Smooth muscle cell (in vitro differentiated cells): Measurements from ENCODE around the gene RND1. TPM values are rescaled to one million over a fixed set of nuclear protein-coding genes. Genes with fewer than 3 reads are reported as not detected.

ENCODE experiments used
- DNase-seq: peaks from one replicate; lab custom pipeline; 2025; ENCODE audit not compliant: unreplicated experiment; lab: John Stamatoyannopoulos, UW
- H2AFZ ChIP-seq: fragments of 200-600 bp; sonication (generic); 2 replicates; pipeline ENCODE4 v1.6.0; 2016; ENCODE audit warnings: antibody characterized with exemption, low read depth, mild to moderate bottlenecking
- H3F3A ChIP-seq: fragments of 200-600 bp; sonication (generic); 2 replicates; pipeline ENCODE4 v1.6.0; 2017; ENCODE audit warnings: antibody characterized with exemption, low read depth
- H3K27ac ChIP-seq: fragments of 200-600 bp; sonication (generic); 2 replicates; pipeline ENCODE4 v1.5.1; 2016; ENCODE audit warnings: low read depth, mild to moderate bottlenecking
- H3K27me3 ChIP-seq: fragments of 200-600 bp; sonication (generic); 2 replicates; pipeline ENCODE4 v1.6.1; 2016; ENCODE audit warnings: low read depth, mild to moderate bottlenecking
- H3K36me3 ChIP-seq: fragments of 200-600 bp; sonication (generic); 2 replicates; pipeline ENCODE4 v1.5.1; 2016; ENCODE audit warnings: low read depth
- H3K4me1 ChIP-seq: fragments of 200-600 bp; sonication (generic); 2 replicates; pipeline ENCODE4 v1.5.1; 2016; ENCODE audit warnings: low read depth
- H3K4me2 ChIP-seq: fragments of 200-600 bp; sonication (generic); 2 replicates; pipeline ENCODE4 v1.6.0; 2016; ENCODE audit warnings: mild to moderate bottlenecking
- H3K4me3 ChIP-seq: fragments of 200-600 bp; sonication (generic); 2 replicates; pipeline ENCODE4 v1.5.1; 2016; ENCODE audit warnings: mild to moderate bottlenecking
- H3K79me2 ChIP-seq: fragments of 200-600 bp; sonication (generic); 2 replicates; pipeline ENCODE4 v1.6.0; 2016; ENCODE audit warnings: low read depth, mild to moderate bottlenecking
- H3K9ac ChIP-seq: fragments of 200-600 bp; sonication (generic); 2 replicates; pipeline ENCODE4 v1.6.0; 2016; ENCODE audit warnings: low read depth
- H3K9me3 ChIP-seq: fragments of 200-600 bp; sonication (generic); replicated peaks from 2 replicates; pipeline ENCODE4 v1.5.1; 2016; ENCODE audit warnings: low read depth
- H4K20me1 ChIP-seq: fragments of 200-600 bp; sonication (generic); 2 replicates; pipeline ENCODE4 v1.6.0; 2016; ENCODE audit warnings: low read depth
- CTCF ChIP-seq: fragments of 200-600 bp; sonication (generic); IDR thresholded peaks from 2 replicates; pipeline ENCODE4 v1.5.1; 2017; ENCODE audit warnings: borderline replicate concordance, mild to moderate bottlenecking, antibody characterized with exemption; ENCODE audit not compliant: insufficient read depth, poor library complexity, severe bottlenecking
- WGBS: methylation state at CpG from one replicate; pipeline ENCODE4 v1.1.7; 2016; ENCODE audit warnings: low lambda C conversion rate; 5-methylcytosine and 5-hydroxymethylcytosine counted together
- polyA plus RNA-seq: library from polyadenylated mRNA; unstranded; fragments of >200 nt; fragmentation: Nextera tagmentation; extraction: Ambion mirVana; gene quantifications from 2 replicates; pipeline ENCODE4 v1.2.1, GENCODE V29; 2016
- total RNA-seq: library from RNA; depleted of rRNA; stranded (reverse); fragments of >200 nt; gene quantifications from 2 replicates; pipeline ENCODE4 v1.2.3, GENCODE V29; 2014

The RND1 gene
- total and polyA plus RNA-seq, 2 experiments from 2014 or later: 0.13 to 0.50 TPM

- Histone ChIP-seq H4K20me1 (no peaks in the 10 kb centered on the region), H3K36me3 (no peaks in the 10 kb centered on the region), H3K27ac (peak overlapping the region; percentile 30), H3K4me3 (peak overlapping the region; percentile 55), H3K4me1 (no peaks in the 10 kb centered on the region), H2AFZ (peak overlapping the region; percentile 66), H3F3A (no peaks in the 10 kb centered on the region), H3K79me2 (no peaks in the 10 kb centered on the region), H3K27me3 (no peaks in the 10 kb centered on the region), H3K9me3 (no peaks in the 10 kb centered on the region), H3K4me2 (peak overlapping the region; percentile 86), H3K9ac (peak overlapping the region; percentile 63)
- TF ChIP-seq CTCF: peak; percentile 72
- WGBS: 4% methylated on average over 19 of the region's 19 CpGs
- DNase-seq: peak; percentile 18
Measured at GRCh38 chr12:48903982-48904411, 38.3 kb upstream of the RND1 start.

GRCh38 chr12:48903363-48903981 is 37.8 kb upstream of the RND1 start:
- Histone ChIP-seq H3K4me3 (peak overlapping the region; percentile 55), H3K4me2 (peak overlapping the region; percentile 86), H2AFZ (no peak overlapping the region)

GRCh38 chr12:48901278-48901677 is 35.6 kb upstream of the RND1 start:
- Histone ChIP-seq H3K4me1 (no peaks in the 10 kb centered on the region), H3K4me3 (no peak overlapping the region), H4K20me1 (no peaks in the 10 kb centered on the region), H3K9me3 (no peaks in the 10 kb centered on the region), H3F3A (no peaks in the 10 kb centered on the region), H3K4me2 (no peak overlapping the region), H3K9ac (no peak overlapping the region), H3K79me2 (no peaks in the 10 kb centered on the region), H3K27ac (no peak overlapping the region), H3K36me3 (no peaks in the 10 kb centered on the region), H3K27me3 (peaks cover 11% of the 10 kb centered on the region), H2AFZ (no peak overlapping the region)
- DNase-seq: no peak
- WGBS: 86% methylated on average over 2 of the region's 2 CpGs
- no peak for TF ChIP-seq CTCF

More at GRCh38 chr12:48903363-48903981, 37.8 kb upstream of the RND1 start:
- Histone ChIP-seq H4K20me1 (no peaks in the 10 kb centered on the region), H3K36me3 (no peaks in the 10 kb centered on the region), H3K27ac (no peak overlapping the region), H3K9ac (no peak overlapping the region), H3K4me1 (no peaks in the 10 kb centered on the region), H3F3A (no peaks in the 10 kb centered on the region), H3K9me3 (no peaks in the 10 kb centered on the region), H3K27me3 (peaks cover 3% of the 10 kb centered on the region), H3K79me2 (no peaks in the 10 kb centered on the region)
- no peak for DNase-seq
- TF ChIP-seq CTCF: no peak
- 74% methylated on average over 20 of the region's 20 CpGs for WGBS

- Histone ChIP-seq H3K4me1 (no peaks in the 10 kb centered on the region), H3K4me2 (no peak overlapping the region), H3K9me3 (no peaks in the 10 kb centered on the region), H4K20me1 (no peaks in the 10 kb centered on the region), H3K27ac (no peak overlapping the region), H3K27me3 (peaks cover 11% of the 10 kb centered on the region), H3F3A (no peaks in the 10 kb centered on the region), H2AFZ (no peak overlapping the region), H3K9ac (no peak overlapping the region), H3K4me3 (no peak overlapping the region), H3K36me3 (no peaks in the 10 kb centered on the region), H3K79me2 (no peaks in the 10 kb centered on the region)
- DNase-seq: no peak
- no peak for TF ChIP-seq CTCF
- WGBS: 73% methylated on average over 2 of the region's 2 CpGs
Measured at GRCh38 chr12:48899651-48900050, 34.0 kb upstream of the RND1 start.
